Osteoblast (primary cell): ENCODE results near the gene QRSL1. TPM values are rescaled to one million over a fixed set of nuclear protein-coding genes. Genes with fewer than 3 reads are reported as not detected.

Experiments used
- DNase-seq: peaks from one replicate; pipeline ENCODE4 v3.0.0; 2011; ENCODE audit warnings: low spot score, mixed read lengths; ENCODE audit not compliant: insufficient read length; ENCODE audit errors: missing footprints
- H2AFZ ChIP-seq: 2 replicates; pipeline ENCODE4 v1.6.0; 2011; ENCODE audit warnings: mild to moderate bottlenecking, low read length
- H3K27ac ChIP-seq: 2 replicates; pipeline ENCODE4 v1.5.1; 2011; ENCODE audit warnings: mild to moderate bottlenecking, low read depth, low read length, moderate library complexity
- H3K27me3 ChIP-seq: 2 replicates; pipeline ENCODE4 v1.6.0; 2012; ENCODE audit warnings: mild to moderate bottlenecking, control low read depth, inconsistent platforms, low read length, moderate library complexity; ENCODE audit not compliant: insufficient read depth
- H3K36me3 ChIP-seq: 2 replicates; pipeline ENCODE4 v1.5.1; 2011; ENCODE audit warnings: mild to moderate bottlenecking, low read length, control low read depth, moderate library complexity; ENCODE audit not compliant: insufficient read depth
- H3K4me1 ChIP-seq: 2 replicates; pipeline ENCODE4 v1.5.1; 2011; ENCODE audit warnings: mild to moderate bottlenecking, low read length, control low read depth, moderate library complexity; ENCODE audit not compliant: insufficient read depth
- H3K4me2 ChIP-seq: 2 replicates; pipeline ENCODE4 v1.6.0; 2011; ENCODE audit warnings: mild to moderate bottlenecking, low read length; ENCODE audit not compliant: insufficient read depth
- H3K4me3 ChIP-seq: fragments of 200-600 bp; sonication (generic); 3 replicates; pipeline ENCODE4 v1.5.1; 2012; ENCODE audit warnings: mild to moderate bottlenecking, low read length, inconsistent platforms; ENCODE audit not compliant: insufficient read depth
- H3K79me2 ChIP-seq: 2 replicates; pipeline ENCODE4 v1.6.0; 2012; ENCODE audit warnings: mild to moderate bottlenecking, low read length, control low read depth, inconsistent platforms; ENCODE audit not compliant: insufficient read depth
- H3K9me3 ChIP-seq: 2 replicates; pipeline ENCODE4 v1.5.1; 2011; ENCODE audit warnings: low read depth, low read length, control low read depth
- H4K20me1 ChIP-seq: 2 replicates; pipeline ENCODE4 v1.6.0; 2012; ENCODE audit warnings: mild to moderate bottlenecking, low read length, control low read depth; ENCODE audit not compliant: insufficient read depth
- total RNA-seq: library from RNA; depleted of rRNA; stranded (reverse); fragments of >200 nt; gene quantifications from 2 replicates; pipeline ENCODE4 v1.2.3, GENCODE V29; 2012
- TF ChIP-seq, protein P1 (sequence below): IDR thresholded peaks from 2 replicates; pipeline ENCODE4 v1.5.1; 2011; ENCODE audit warnings: mild to moderate bottlenecking, low read depth, low read length, moderate library complexity; ENCODE audit errors: extremely low read depth

Gene QRSL1
- total RNA-seq, 1 donor, result 12.7 TPM

DNA sequence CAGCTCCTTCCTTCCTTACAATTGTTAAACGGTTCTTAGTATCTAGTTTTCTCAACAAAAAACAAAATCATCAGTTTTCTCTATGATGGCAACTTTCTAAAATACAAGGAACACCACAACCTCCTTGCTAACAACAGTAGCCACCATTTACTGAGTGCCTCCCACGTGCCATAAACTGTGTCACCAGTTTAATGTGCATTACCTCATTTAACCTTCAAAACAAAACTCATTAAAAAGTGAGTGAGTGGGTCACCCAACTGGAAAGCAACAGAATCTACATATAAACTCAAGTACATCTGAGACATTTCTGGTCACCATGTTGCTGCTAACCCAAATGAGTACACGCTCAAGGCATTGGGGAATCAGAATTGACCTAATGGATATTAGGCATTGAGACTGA, 11.1 kb upstream of the QRSL1 start:
- H3K27ac ChIP-seq, result no peak overlapping the region
- peaks cover 5% of the 10 kb centered on the region for H3K4me1 ChIP-seq
- no peak for DNase-seq
- no peaks in the 10 kb centered on the region for H4K20me1 ChIP-seq
- H3K9me3 ChIP-seq, result no peaks in the 10 kb centered on the region
- H3K79me2 ChIP-seq, result no peaks in the 10 kb centered on the region
- no peak overlapping the region for H3K4me3 ChIP-seq
- no peak overlapping the region for H3K4me2 ChIP-seq
- H3K27me3 ChIP-seq, result no peaks in the 10 kb centered on the region
- TF ChIP-seq, protein P1, sequence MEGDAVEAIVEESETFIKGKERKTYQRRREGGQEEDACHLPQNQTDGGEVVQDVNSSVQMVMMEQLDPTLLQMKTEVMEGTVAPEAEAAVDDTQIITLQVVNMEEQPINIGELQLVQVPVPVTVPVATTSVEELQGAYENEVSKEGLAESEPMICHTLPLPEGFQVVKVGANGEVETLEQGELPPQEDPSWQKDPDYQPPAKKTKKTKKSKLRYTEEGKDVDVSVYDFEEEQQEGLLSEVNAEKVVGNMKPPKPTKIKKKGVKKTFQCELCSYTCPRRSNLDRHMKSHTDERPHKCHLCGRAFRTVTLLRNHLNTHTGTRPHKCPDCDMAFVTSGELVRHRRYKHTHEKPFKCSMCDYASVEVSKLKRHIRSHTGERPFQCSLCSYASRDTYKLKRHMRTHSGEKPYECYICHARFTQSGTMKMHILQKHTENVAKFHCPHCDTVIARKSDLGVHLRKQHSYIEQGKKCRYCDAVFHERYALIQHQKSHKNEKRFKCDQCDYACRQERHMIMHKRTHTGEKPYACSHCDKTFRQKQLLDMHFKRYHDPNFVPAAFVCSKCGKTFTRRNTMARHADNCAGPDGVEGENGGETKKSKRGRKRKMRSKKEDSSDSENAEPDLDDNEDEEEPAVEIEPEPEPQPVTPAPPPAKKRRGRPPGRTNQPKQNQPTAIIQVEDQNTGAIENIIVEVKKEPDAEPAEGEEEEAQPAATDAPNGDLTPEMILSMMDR, result no peak
- H3K36me3 ChIP-seq, result no peaks in the 10 kb centered on the region
- no peak overlapping the region for H2AFZ ChIP-seq

DNA sequence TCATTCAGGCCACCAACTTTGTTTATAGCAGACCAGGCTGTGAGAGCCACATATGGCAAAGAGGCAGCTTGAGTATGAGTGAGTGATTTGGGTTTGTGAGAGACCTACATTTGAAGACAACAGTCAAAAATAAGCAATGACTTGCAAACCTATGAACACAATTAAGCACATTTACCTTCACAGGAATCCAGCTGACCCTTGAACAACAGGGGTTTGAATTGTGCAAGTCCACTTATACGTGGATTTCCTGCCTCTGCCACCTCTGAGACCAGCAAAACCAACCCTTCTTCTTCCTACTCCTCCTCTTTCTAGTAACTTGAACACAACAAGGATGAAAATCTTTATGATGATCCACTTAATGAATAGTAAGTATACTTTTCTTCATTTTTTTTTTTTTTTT, 10.2 kb upstream of the QRSL1 start:
- Histone ChIP-seq H3K4me1 (peaks cover 5% of the 10 kb centered on the region), H2AFZ (no peak overlapping the region), H3K79me2 (no peaks in the 10 kb centered on the region), H3K4me2 (no peak overlapping the region), H3K36me3 (no peaks in the 10 kb centered on the region), H3K9me3 (no peaks in the 10 kb centered on the region), H3K27ac (no peak overlapping the region), H3K4me3 (no peak overlapping the region), H3K27me3 (no peaks in the 10 kb centered on the region), H4K20me1 (no peaks in the 10 kb centered on the region)
- no peak for DNase-seq
- TF ChIP-seq, protein P1, result no peak

DNA sequence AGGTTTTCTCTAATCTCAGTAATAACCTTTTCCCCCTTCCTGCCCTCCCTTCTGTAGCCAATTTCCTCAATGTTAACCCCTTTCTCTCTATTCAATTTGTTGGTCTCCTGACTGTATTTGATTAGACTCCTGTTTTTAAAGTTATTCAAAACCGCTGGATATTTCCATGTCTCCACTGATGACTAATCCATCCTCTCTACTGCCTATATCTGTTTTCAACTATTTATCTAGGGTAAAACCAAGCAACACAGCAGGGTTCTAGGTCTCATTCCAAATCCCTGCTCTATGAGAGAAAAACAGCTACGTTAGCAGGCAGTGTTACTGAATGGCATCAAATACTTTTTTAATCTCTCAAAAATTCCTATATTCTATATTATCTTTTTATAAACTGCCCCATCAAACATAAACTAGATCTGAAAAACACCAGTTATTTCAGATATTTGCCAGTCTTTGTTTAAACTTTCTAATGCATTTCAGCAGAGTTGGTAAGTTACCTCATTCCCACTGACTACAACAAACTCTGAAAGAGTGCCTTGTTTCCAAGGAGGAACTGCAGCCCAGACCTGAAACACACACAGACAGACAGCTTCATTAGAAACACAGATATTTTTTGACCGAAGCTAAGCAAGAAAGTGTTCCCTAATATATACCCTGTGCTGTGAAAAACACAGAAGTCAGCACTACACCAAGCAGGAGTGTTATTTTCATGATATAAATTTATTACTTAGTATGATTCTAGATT, 8.3 kb upstream of the QRSL1 start:
- Histone ChIP-seq H2AFZ (peak overlapping the region; percentile 9), H3K79me2 (no peaks in the 10 kb centered on the region), H3K27ac (peak overlapping the region; percentile 50), H3K27me3 (no peaks in the 10 kb centered on the region), H3K4me1 (peaks cover 5% of the 10 kb centered on the region), H4K20me1 (no peaks in the 10 kb centered on the region), H3K9me3 (no peaks in the 10 kb centered on the region), H3K4me3 (no peak overlapping the region), H3K36me3 (no peaks in the 10 kb centered on the region), H3K4me2 (no peak overlapping the region)
- DNase-seq, result peak; percentile 80
- TF ChIP-seq, protein P1, result no peak

- Histone ChIP-seq H3K4me3 (no peak overlapping the region), H3K4me2 (no peak overlapping the region), H3K4me1 (peaks cover 5% of the 10 kb centered on the region), H3K9me3 (no peaks in the 10 kb centered on the region), H3K79me2 (no peaks in the 10 kb centered on the region), H4K20me1 (no peaks in the 10 kb centered on the region), H3K27me3 (no peaks in the 10 kb centered on the region), H3K36me3 (no peaks in the 10 kb centered on the region), H2AFZ (no peak overlapping the region), H3K27ac (no peak overlapping the region)
- TF ChIP-seq, protein P1, result no peak
- no peak for DNase-seq
These were observed 7.0 kb upstream of the QRSL1 start for GRCh38 chr6:106622412-106622811.
